Neuronal stem cell (in vitro differentiated cells): ENCODE results near the gene SPATS2L. TPM values are rescaled to one million over a fixed set of nuclear protein-coding genes. Genes with fewer than 3 reads are reported as not detected.

Experiments
- small RNA-seq: library from polyadenylated mRNA; stranded (forward); fragments of <200 nt; extraction: miRNeasy Mini kit (QIAGEN cat#:217004); gene quantifications from one replicate; pipeline ENCODE3, GENCODE V24; 2013; ENCODE audit not compliant: insufficient read depth

Gene SPATS2L

Small RNA genes lying within 50 kb of the gene (small RNA-seq; reads per million reads assigned to genes)
- not detected for gene RNY4P34
